Activated CD8-positive, alpha-beta memory T cell treated with anti-CD3 and anti-CD28 coated beads, Interleukin-2, amount 50 U/mL, for 1 hour (primary cell): Measurements from ENCODE around the gene NCBP3.

Experiments used
- DNase-seq: peaks from one replicate; pipeline ENCODE4 v3.0.0-alpha.2; 2020; ENCODE audit errors: extremely low read depth

NCBP3 gene

GRCh38 chr17:3755335-3756030 lies 90.6 kb downstream of the NCBP3 start:
- no peak for DNase-seq

GRCh38 chr17:3754458-3755334 lies 91.3 kb downstream of the NCBP3 start:
- DNase-seq = no peak

- DNase-seq = no peak
Observed at GRCh38 chr17:3754066-3754457, 92.0 kb downstream of the NCBP3 start.

GRCh38 chr17:3753624-3754023 lies 92.4 kb downstream of the NCBP3 start:
- no peak for DNase-seq
